SK-N-SH (cell line): ENCODE data around the gene CD248. TPM values are rescaled to one million over a fixed set of nuclear protein-coding genes. Genes with fewer than 3 reads are reported as not detected.

Experiments
- CTCF ChIA-PET: fragments of 300-600, 350-600 bp; formaldehyde crosslinking; extraction: SDS; loops from one replicate; lab custom pipeline; 2021; lab: Yijun Ruan, JAX
- POLR2A ChIA-PET: fragments of 350-600 bp; sonication (Branson Sonifier 250); formaldehyde crosslinking; extraction: SDS; loops from one replicate; lab custom pipeline; 2020; ENCODE audit warnings: antibody characterized with exemption, inconsistent platforms; lab: Yijun Ruan, JAX
- DNase-seq: peaks from one replicate; pipeline ENCODE4 v3.0.0; 2012
- H2AFZ ChIP-seq: fragments of 200-600 bp; sonication (generic); 2 replicates; pipeline ENCODE4 v1.8.1; 2016; ENCODE audit warnings: antibody characterized with exemption, mild to moderate bottlenecking, low read depth
- H3F3A ChIP-seq: fragments of 200-600 bp; sonication (generic); replicated peaks from 2 replicates; pipeline ENCODE3; 2016; ENCODE audit warnings: antibody characterized with exemption, mild to moderate bottlenecking; ENCODE audit not compliant: insufficient read depth
- H3K27ac ChIP-seq, 2 experiments: fragments of 200-500 bp in 1 of 2; fragments of 200-600 bp in 1 of 2; sonication (Bioruptor generic) in 1 of 2; sonication (generic), shearing (Covaris generic) in 1 of 2; 2 replicates each; pipeline versions ENCODE4 v1.5.1 to v1.6.1; 2014 to 2016; ENCODE audit warnings: low read depth in 2 of 2, inconsistent platforms in 1 of 2, low read length in 1 of 2, mild to moderate bottlenecking in 1 of 2, mixed read lengths in 1 of 2
- H3K27me3 ChIP-seq: fragments of 200-600 bp; sonication (generic), shearing (Covaris generic); 2 replicates; pipeline ENCODE4 v1.6.1; 2016; ENCODE audit warnings: mixed run types; ENCODE audit not compliant: insufficient read depth
- H3K36me3 ChIP-seq, 2 experiments: fragments of 200-500 bp in 1 of 2; fragments of 200-600 bp in 1 of 2; sonication (Bioruptor generic) in 1 of 2; sonication (generic) in 1 of 2; replicated peaks in 1 of 2; 2 replicates each; pipeline versions ENCODE3 to v1.5.1; 2014 to 2016; ENCODE audit warnings: low read length in 1 of 2, mild to moderate bottlenecking in 1 of 2; ENCODE audit not compliant: insufficient read depth in 2 of 2, control insufficient read depth in 1 of 2
- H3K4me1 ChIP-seq, 2 experiments: fragments of 200-500 bp in 1 of 2; fragments of 200-600 bp in 1 of 2; sonication (Bioruptor generic) in 1 of 2; sonication (generic), shearing (Covaris generic) in 1 of 2; 2 replicates each; pipeline versions ENCODE4 v1.5.1 to v1.6.1; 2014 to 2016; ENCODE audit warnings: low read depth in 1 of 2, low read length in 1 of 2, mixed run types in 1 of 2; ENCODE audit not compliant: insufficient read depth in 2 of 2, control insufficient read depth in 1 of 2
- H3K4me2 ChIP-seq: fragments of 200-600 bp; sonication (generic), shearing (Covaris generic); 2 replicates; pipeline ENCODE4 v1.6.1; 2017; ENCODE audit warnings: mixed run types
- H3K4me3 ChIP-seq, 2 experiments: fragments of 200-500 bp in 1 of 2; fragments of 200-600 bp in 1 of 2; sonication (Bioruptor generic) in 1 of 2; sonication (generic), shearing (Covaris generic) in 1 of 2; 2 replicates each; pipeline versions ENCODE4 v1.5.1 to v1.8.1; 2014 to 2016; ENCODE audit warnings: low read depth in 2 of 2, inconsistent platforms in 1 of 2, low read length in 1 of 2, mild to moderate bottlenecking in 1 of 2, mixed read lengths in 1 of 2, moderate library complexity in 1 of 2
- H3K79me2 ChIP-seq: fragments of 200-600 bp; sonication (generic); 2 replicates; pipeline ENCODE4 v1.8.1; 2017; ENCODE audit warnings: mild to moderate bottlenecking; ENCODE audit not compliant: insufficient read depth
- H3K9ac ChIP-seq: fragments of 200-600 bp; sonication (generic); 2 replicates; pipeline ENCODE4 v1.6.1; 2017; ENCODE audit warnings: mixed run types
- H3K9me2 ChIP-seq: fragments of 200-600 bp; sonication (generic); 2 replicates; pipeline ENCODE4 v1.6.1; 2017; ENCODE audit warnings: mixed run types
- H3K9me3 ChIP-seq: fragments of 200-600 bp; sonication (generic); 2 replicates; pipeline ENCODE4 v1.6.1; 2017; ENCODE audit warnings: mixed run types, mild to moderate bottlenecking, moderate library complexity
- H4K20me1 ChIP-seq: fragments of 200-600 bp; sonication (generic); 2 replicates; pipeline ENCODE4 v1.6.1; 2017; ENCODE audit warnings: mild to moderate bottlenecking, mixed run types; ENCODE audit not compliant: insufficient read depth
- CHD2 ChIP-seq: fragments of 150-350 bp; IDR thresholded peaks from 2 replicates; pipeline ENCODE4 v1.6.1; 2018; ENCODE audit warnings: low read length; ENCODE audit not compliant: partially characterized antibody
- CTCF ChIP-seq: fragments of 200-600 bp; sonication (generic); IDR thresholded peaks from 2 replicates; pipeline ENCODE4 v1.6.1; 2017; ENCODE audit warnings: antibody characterized with exemption, mild to moderate bottlenecking, moderate library complexity
- ELF1 ChIP-seq: IDR thresholded peaks from 2 replicates; pipeline ENCODE4 v1.4.0; 2012
- FOXM1 ChIP-seq: IDR thresholded peaks from 2 replicates; pipeline ENCODE4 v1.4.0; 2012; ENCODE audit warnings: low read depth, mild to moderate bottlenecking
- GABPA ChIP-seq: IDR thresholded peaks from 2 replicates; pipeline ENCODE4 v1.4.0; 2012; ENCODE audit warnings: low read depth, mild to moderate bottlenecking
- GATA2 ChIP-seq: sonication (generic); formaldehyde crosslinking; IDR thresholded peaks from 2 replicates; pipeline ENCODE4 v1.5.0; 2020; ENCODE audit warnings: mild to moderate bottlenecking, missing genetic modification reagents
- IRF3 ChIP-seq: fragments of 150-350 bp; IDR thresholded peaks from 2 replicates; pipeline ENCODE4 v1.6.1; 2016; ENCODE audit warnings: mild to moderate bottlenecking, low read depth, low read length
- MAX ChIP-seq: IDR thresholded peaks from 2 replicates; pipeline ENCODE4 v1.4.0; 2012; ENCODE audit warnings: low read depth
- NRF1 ChIP-seq: IDR thresholded peaks from 2 replicates; pipeline ENCODE4 v1.6.1; 2012; ENCODE audit warnings: low read depth, mild to moderate bottlenecking, low read length
- PBX3 ChIP-seq: IDR thresholded peaks from 2 replicates; pipeline ENCODE4; 2012
- POLR2AphosphoS5 ChIP-seq: IDR thresholded peaks from 2 replicates; pipeline ENCODE4 v1.6.1; 2012; ENCODE audit warnings: low read depth, low read length
- REST ChIP-seq: IDR thresholded peaks from 2 replicates; pipeline ENCODE4 v1.6.1; 2012; ENCODE audit warnings: mild to moderate bottlenecking, low read depth, low read length, moderate library complexity
- RXRA ChIP-seq: IDR thresholded peaks from 2 replicates; pipeline ENCODE4 v1.4.0; 2012; ENCODE audit warnings: low read depth, mild to moderate bottlenecking, borderline replicate concordance
- SIN3A ChIP-seq: IDR thresholded peaks from 2 replicates; pipeline ENCODE4 v1.6.1; 2012; ENCODE audit warnings: low read depth, mild to moderate bottlenecking, low read length, moderate library complexity, borderline replicate concordance
- SMC3 ChIP-seq: IDR thresholded peaks from 2 replicates; pipeline ENCODE4 v1.6.1; 2012; ENCODE audit warnings: low read depth, low read length, improper control_type of control experiment
- TEAD4 ChIP-seq: IDR thresholded peaks from 2 replicates; pipeline ENCODE4 v1.4.0; 2012; ENCODE audit warnings: mild to moderate bottlenecking, borderline replicate concordance; ENCODE audit not compliant: insufficient read depth
- YY1 ChIP-seq: IDR thresholded peaks from 2 replicates; pipeline ENCODE4 v1.4.0; 2012; ENCODE audit warnings: low read depth, mild to moderate bottlenecking
- ZBTB33 ChIP-seq: IDR thresholded peaks from 2 replicates; pipeline ENCODE4 v1.4.0; 2012; ENCODE audit warnings: low read depth, borderline replicate concordance
- WGBS: methylation state at CpG from one replicate; pipeline ENCODE4 v1.1.6; 2017; ENCODE audit warnings: low lambda C conversion rate; 5-methylcytosine and 5-hydroxymethylcytosine counted together
- polyA plus RNA-seq, 3 experiments: library from polyadenylated mRNA; depleted of rRNA; stranded (reverse); fragments of >200 nt; gene quantifications; 2 replicates each; pipeline ENCODE4 v1.2.3, GENCODE V29; 2012

CD248 gene
- polyA plus RNA-seq, 1 of the 3 experiments (the other 2 are of a cell fraction): 7.7 TPM

- TF ChIP-seq FOXM1: no peak
- TF ChIP-seq REST: no peak
- TF ChIP-seq ELF1: no peak
- no peak for TF ChIP-seq NRF1
- TF ChIP-seq CHD2: no peak
These were observed 19.2 kb downstream of the CD248 start (continued) for GRCh38 chr11:66297610-66298009.

GRCh38 chr11:66294626-66295620, 21.9 kb downstream of the CD248 start:
- Histone ChIP-seq H4K20me1 (no peaks in the 10 kb centered on the region), H3K36me3 (no peaks in the 10 kb centered on the region), H2AFZ (no peak overlapping the region), H3K4me3 (no peak overlapping the region), H3K4me1 (peaks cover 4 to 15% of the 10 kb centered on the region in 2 experiments; a peak in 2 of 4 replicates), H3K9me3 (no peaks in the 10 kb centered on the region), H3K4me2 (no peak overlapping the region), H3K79me2 (no peaks in the 10 kb centered on the region), H3K27ac (no peak overlapping the region), H3K27me3 (no peaks in the 10 kb centered on the region), H3K9me2 (no peaks in the 10 kb centered on the region), H3K9ac (no peak overlapping the region), H3F3A (peaks cover 3% of the 10 kb centered on the region)
- CTCF ChIA-PET: interaction anchor here (0.7 to 2.3 kb wide), 3 partner anchors 16 to 72 kb away, joined by 3 to 11 read pairs (median 3); no protein-coding TSS in a partner anchor
- TF ChIP-seq SIN3A: no peak
- TF ChIP-seq ELF1: no peak
- TF ChIP-seq PBX3: no peak
- TF ChIP-seq IRF3: no peak
- TF ChIP-seq CTCF: no peak
- no peak for TF ChIP-seq GATA2 (CRISPR knock-in tag)
- no peak for TF ChIP-seq FOXM1
- no peak for TF ChIP-seq ZBTB33
- TF ChIP-seq POLR2AphosphoS5: no peak
- no peak for TF ChIP-seq SMC3
- no peak for TF ChIP-seq MAX
- TF ChIP-seq RXRA: no peak
- TF ChIP-seq GABPA: no peak
- no peak for TF ChIP-seq TEAD4
- no peak for TF ChIP-seq YY1
- WGBS: 93% methylated on average over 107 of the region's 123 CpGs
- POLR2A ChIA-PET: no interaction called here
- no peak for DNase-seq
